Measurements from ENCODE around the gene PRSS3. TPM values are rescaled to one million over a fixed set of nuclear protein-coding genes. Genes with fewer than 3 reads are reported as not detected.

PRSS3 gene
- polyA plus RNA-seq, 2 donors, result 112 to 165 TPM

GRCh38 chr9:33813712-33814641, 18.6 kb downstream of the PRSS3 start:
- H3K27me3 ChIP-seq (ENCODE audit: control insufficient read depth in 1 of 2, insufficient read depth in 2 of 2, low read length in 2 of 2), result no peaks in the 10 kb centered on the region
- H3K4me1 ChIP-seq (ENCODE audit: control insufficient read depth in 2 of 2, insufficient read depth in 2 of 2, low read length in 1 of 2), result no peaks in the 10 kb centered on the region
- H3K36me3 ChIP-seq (ENCODE audit: control insufficient read depth in 2 of 2, insufficient read depth in 2 of 2, low read length in 1 of 2), result no peaks in the 10 kb centered on the region
- H3K9me3 ChIP-seq (ENCODE audit: control insufficient read depth in 2 of 2, insufficient read depth in 1 of 2, low read depth in 1 of 2, low read length in 1 of 2), result no peaks in the 10 kb centered on the region
- WGBS, 2 donors, result 58 to 61% methylated on average over 8 of the region's 8 CpGs
- H3K27ac ChIP-seq (ENCODE audit: low read depth in 2 of 2, low read length in 1 of 2), result peak overlapping the region; percentile 61 to 92
- no peak overlapping the region for H3K4me3 ChIP-seq (ENCODE audit: low read depth in 1 of 2, low read length in 2 of 2)

GRCh38 chr9:33815781-33816180, 20.4 kb downstream of the PRSS3 start:
- 88 to 93% methylated on average over 7 of the region's 7 CpGs for WGBS, 2 donors
- Histone ChIP-seq H3K4me1 (ENCODE audit: control insufficient read depth in 2 of 2, insufficient read depth in 2 of 2, low read length in 1 of 2) (no peaks in the 10 kb centered on the region), H3K36me3 (ENCODE audit: control insufficient read depth in 2 of 2, insufficient read depth in 2 of 2, low read length in 1 of 2) (no peaks in the 10 kb centered on the region), H3K27me3 (ENCODE audit: control insufficient read depth in 1 of 2, insufficient read depth in 2 of 2, low read length in 2 of 2) (no peaks in the 10 kb centered on the region), H3K27ac (ENCODE audit: low read depth in 2 of 2, low read length in 1 of 2) (peak overlapping the region; percentile 97 to 98), H3K9me3 (ENCODE audit: control insufficient read depth in 2 of 2, insufficient read depth in 1 of 2, low read depth in 1 of 2, low read length in 1 of 2) (no peaks in the 10 kb centered on the region), H3K4me3 (ENCODE audit: low read depth in 1 of 2, low read length in 2 of 2) (no peak overlapping the region)

- WGBS, 2 donors, result 3 to 6% methylated on average over 25 to 65 of the region's 66 CpGs
- H3K4me1 ChIP-seq (ENCODE audit: control insufficient read depth in 2 of 2, insufficient read depth in 2 of 2, low read length in 1 of 2), result no peaks in the 10 kb centered on the region
- peak within 1 kb of the TSS; percentile 97 to 98 for H3K27ac ChIP-seq (ENCODE audit: low read depth in 2 of 2, low read length in 1 of 2)
- peak within 1 kb of the TSS; percentile 92 to 98 for H3K4me3 ChIP-seq (ENCODE audit: low read depth in 1 of 2, low read length in 2 of 2)
- H3K9me3 ChIP-seq (ENCODE audit: control insufficient read depth in 2 of 2, insufficient read depth in 1 of 2, low read depth in 1 of 2, low read length in 1 of 2), result no peaks in the 10 kb centered on the region
- H3K36me3 ChIP-seq (ENCODE audit: control insufficient read depth in 2 of 2, insufficient read depth in 2 of 2, low read length in 1 of 2), result no peaks in the 10 kb centered on the region
- no peaks in the 10 kb centered on the region for H3K27me3 ChIP-seq (ENCODE audit: control insufficient read depth in 1 of 2, insufficient read depth in 2 of 2, low read length in 2 of 2)
These were observed 21.2 kb downstream of the PRSS3 start, which contains the start of gene UBE2R2 for GRCh38 chr9:33816327-33817252. TSS of gene UBE2R2 (plus strand) at chr9:33817160. CDS start at chr9:33817758, 598 bp downstream.

- Histone ChIP-seq H3K36me3 (ENCODE audit: control insufficient read depth in 2 of 2, insufficient read depth in 2 of 2, low read length in 1 of 2) (no peaks in the 10 kb centered on the region), H3K4me1 (ENCODE audit: control insufficient read depth in 2 of 2, insufficient read depth in 2 of 2, low read length in 1 of 2) (no peaks in the 10 kb centered on the region), H3K27me3 (ENCODE audit: control insufficient read depth in 1 of 2, insufficient read depth in 2 of 2, low read length in 2 of 2) (no peaks in the 10 kb centered on the region), H3K4me3 (ENCODE audit: low read depth in 1 of 2, low read length in 2 of 2) (peak overlapping the region; percentile 92 to 98), H3K9me3 (ENCODE audit: control insufficient read depth in 2 of 2, insufficient read depth in 1 of 2, low read depth in 1 of 2, low read length in 1 of 2) (no peaks in the 10 kb centered on the region), H3K27ac (ENCODE audit: low read depth in 2 of 2, low read length in 1 of 2) (peak overlapping the region; percentile 96 to 98)
- 1% methylated on average over 44 to 81 of the region's 81 CpGs for WGBS, 2 donors
These were observed 22.2 kb downstream of the PRSS3 start for GRCh38 chr9:33817327-33818166.

GRCh38 chr9:33818167-33818846, 22.9 kb downstream of the PRSS3 start:
- no peaks in the 10 kb centered on the region for H3K36me3 ChIP-seq (ENCODE audit: control insufficient read depth in 2 of 2, insufficient read depth in 2 of 2, low read length in 1 of 2)
- WGBS, 2 donors, result 1% methylated on average over 16 to 18 of the region's 18 CpGs
- H3K4me3 ChIP-seq (ENCODE audit: low read depth in 1 of 2, low read length in 2 of 2), result peak overlapping the region; percentile 92 to 98
- peak overlapping the region; percentile 96 to 98 for H3K27ac ChIP-seq (ENCODE audit: low read depth in 2 of 2, low read length in 1 of 2)
- H3K4me1 ChIP-seq (ENCODE audit: control insufficient read depth in 2 of 2, insufficient read depth in 2 of 2, low read length in 1 of 2), result no peaks in the 10 kb centered on the region
- no peaks in the 10 kb centered on the region for H3K9me3 ChIP-seq (ENCODE audit: control insufficient read depth in 2 of 2, insufficient read depth in 1 of 2, low read depth in 1 of 2, low read length in 1 of 2)
- H3K27me3 ChIP-seq (ENCODE audit: control insufficient read depth in 1 of 2, insufficient read depth in 2 of 2, low read length in 2 of 2), result no peaks in the 10 kb centered on the region

GRCh38 chr9:33818847-33819500, 23.6 kb downstream of the PRSS3 start:
- Histone ChIP-seq H3K4me3 (ENCODE audit: low read depth in 1 of 2, low read length in 2 of 2) (peak overlapping the region; percentile 92 to 98), H3K27ac (ENCODE audit: low read depth in 2 of 2, low read length in 1 of 2) (peak overlapping the region; percentile 96 to 98), H3K27me3 (ENCODE audit: control insufficient read depth in 1 of 2, insufficient read depth in 2 of 2, low read length in 2 of 2) (no peaks in the 10 kb centered on the region), H3K4me1 (ENCODE audit: control insufficient read depth in 2 of 2, insufficient read depth in 2 of 2, low read length in 1 of 2) (no peaks in the 10 kb centered on the region), H3K9me3 (ENCODE audit: control insufficient read depth in 2 of 2, insufficient read depth in 1 of 2, low read depth in 1 of 2, low read length in 1 of 2) (no peaks in the 10 kb centered on the region), H3K36me3 (ENCODE audit: control insufficient read depth in 2 of 2, insufficient read depth in 2 of 2, low read length in 1 of 2) (no peaks in the 10 kb centered on the region)
- WGBS, 2 donors, result 16 to 21% methylated on average over 4 of the region's 4 CpGs

- WGBS, 2 donors, result 34 to 47% methylated on average over 4 of the region's 4 CpGs
- no peaks in the 10 kb centered on the region for H3K27me3 ChIP-seq (ENCODE audit: control insufficient read depth in 1 of 2, insufficient read depth in 2 of 2, low read length in 2 of 2)
- H3K27ac ChIP-seq (ENCODE audit: low read depth in 2 of 2, low read length in 1 of 2), result no peak overlapping the region
- no peak overlapping the region for H3K4me3 ChIP-seq (ENCODE audit: low read depth in 1 of 2, low read length in 2 of 2)
- no peaks in the 10 kb centered on the region for H3K9me3 ChIP-seq (ENCODE audit: control insufficient read depth in 2 of 2, insufficient read depth in 1 of 2, low read depth in 1 of 2, low read length in 1 of 2)
- no peaks in the 10 kb centered on the region for H3K36me3 ChIP-seq (ENCODE audit: control insufficient read depth in 2 of 2, insufficient read depth in 2 of 2, low read length in 1 of 2)
- no peaks in the 10 kb centered on the region for H3K4me1 ChIP-seq (ENCODE audit: control insufficient read depth in 2 of 2, insufficient read depth in 2 of 2, low read length in 1 of 2)
These were observed 24.9 kb downstream of the PRSS3 start for GRCh38 chr9:33820231-33820745.

GRCh38 chr9:33823801-33824200, 28.4 kb downstream of the PRSS3 start:
- Histone ChIP-seq H3K27me3 (ENCODE audit: control insufficient read depth in 1 of 2, insufficient read depth in 2 of 2, low read length in 2 of 2) (no peaks in the 10 kb centered on the region), H3K4me1 (ENCODE audit: control insufficient read depth in 2 of 2, insufficient read depth in 2 of 2, low read length in 1 of 2) (no peaks in the 10 kb centered on the region), H3K27ac (ENCODE audit: low read depth in 2 of 2, low read length in 1 of 2) (no peak overlapping the region), H3K9me3 (ENCODE audit: control insufficient read depth in 2 of 2, insufficient read depth in 1 of 2, low read depth in 1 of 2, low read length in 1 of 2) (no peaks in the 10 kb centered on the region), H3K36me3 (ENCODE audit: control insufficient read depth in 2 of 2, insufficient read depth in 2 of 2, low read length in 1 of 2) (no peaks in the 10 kb centered on the region), H3K4me3 (ENCODE audit: low read depth in 1 of 2, low read length in 2 of 2) (no peak overlapping the region)
- 80 to 83% methylated on average over 3 of the region's 3 CpGs for WGBS, 2 donors

All from esophagus (tissue), 2 donors.